ENCODE results near the gene VSX2. TPM values are rescaled to one million over a fixed set of nuclear protein-coding genes. Genes with fewer than 3 reads are reported as not detected.

The VSX2 gene
- total RNA-seq, 3 donors from 2014 or later: not detected

Other genes with a start within 250 kb of the VSX2 start
- 100 to 1,000 TPM in 2 of 3 donors, 10 to 100 TPM in 1; 79.9 to 296 (median 153) TPM for gene ENTPD5, start 220.2 kb upstream of the VSX2 start, total RNA-seq
- 1 to 10 TPM; 3.9 to 6.8 (median 4.1) TPM for gene BBOF1, start 220.1 kb upstream of the VSX2 start, total RNA-seq
- gene ALDH6A1, start 155.0 kb upstream of the VSX2 start, total RNA-seq: 10 to 100 TPM; 26.7 to 42.1 (median 32.6) TPM
- gene LIN52, start 154.5 kb upstream of the VSX2 start, total RNA-seq: 1 to 10 TPM; 4.1 to 9.0 (median 7.4) TPM
- gene ABCD4, start 63.5 kb downstream of the VSX2 start, total RNA-seq: 10 to 100 TPM; 41.9 to 71.3 (median 53.8) TPM
- gene VRTN, start 109.0 kb downstream of the VSX2 start, total RNA-seq: under 1 TPM in 1 of 3 donors, not detected in 2; 0.09 TPM
- under 1 TPM in 2 of 3 donors, not detected in 1; 0.14 to 0.22 TPM for gene SYNDIG1L, start 186.8 kb downstream of the VSX2 start, total RNA-seq

All from mucosa of descending colon (tissue), 3 donors.